ENCODE data around the gene RAPGEF2.

RAPGEF2 gene

DNA sequence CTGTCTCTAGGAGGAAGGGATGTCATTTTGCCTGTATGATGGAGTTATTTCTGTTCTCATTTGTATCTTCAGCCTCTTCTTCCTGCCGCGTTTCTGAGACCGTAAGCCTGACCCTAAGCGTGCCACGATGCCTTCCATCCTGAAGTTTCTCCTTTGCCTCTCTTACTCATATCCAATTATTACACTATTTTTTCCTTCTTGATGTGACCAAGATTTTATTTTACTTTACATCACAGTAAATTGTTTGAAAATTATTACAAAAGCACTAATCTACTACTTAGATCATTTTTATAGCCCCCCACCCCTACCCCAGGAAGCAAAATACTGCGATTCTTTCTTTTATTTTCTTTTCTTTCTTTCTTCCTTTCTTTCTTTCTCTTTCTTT is 95.0 kb downstream of the RAPGEF2 start:
- no peak for DNase-seq (ENCODE audit: low read depth)

DNA sequence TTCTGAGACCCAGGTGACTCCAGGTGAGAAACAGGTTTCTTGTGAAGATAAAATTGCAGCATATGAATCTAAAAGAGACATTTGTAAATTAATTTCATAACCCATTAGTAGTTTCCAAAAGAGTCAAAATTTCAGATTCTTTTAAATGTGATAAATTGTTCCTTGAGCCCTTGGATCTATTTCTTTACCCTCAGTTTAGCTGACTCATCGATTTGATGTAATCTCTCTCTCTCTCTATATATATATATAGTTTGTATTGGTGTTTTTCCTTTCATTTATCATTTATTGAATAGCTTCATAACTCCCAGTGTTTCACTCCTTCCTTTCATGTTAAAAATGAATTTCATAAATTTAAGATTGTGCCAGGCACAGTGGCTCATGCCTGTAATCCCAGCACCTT is 96.9 kb downstream of the RAPGEF2 start:
- DNase-seq (ENCODE audit: low read depth) = no peak

DNA sequence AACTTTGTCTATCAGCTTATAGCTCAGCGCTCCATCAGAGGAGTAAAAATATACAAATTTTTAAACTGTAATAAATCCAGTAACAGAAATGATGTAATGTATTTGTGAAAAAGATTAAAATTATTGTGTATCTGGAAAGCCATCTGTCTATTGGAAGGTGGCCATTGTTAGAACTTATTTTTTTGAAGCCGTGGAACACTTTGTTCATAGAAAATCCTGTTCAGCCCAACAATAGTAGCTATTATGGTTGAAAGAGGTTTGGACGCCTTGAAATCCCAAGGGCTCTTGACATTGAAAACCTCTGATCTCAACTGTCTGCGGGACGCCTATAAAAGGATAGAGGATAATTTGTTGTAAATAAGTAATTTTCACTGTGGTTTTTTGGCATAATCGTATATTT is 98.3 kb downstream of the RAPGEF2 start:
- no peak for DNase-seq (ENCODE audit: low read depth)

DNA sequence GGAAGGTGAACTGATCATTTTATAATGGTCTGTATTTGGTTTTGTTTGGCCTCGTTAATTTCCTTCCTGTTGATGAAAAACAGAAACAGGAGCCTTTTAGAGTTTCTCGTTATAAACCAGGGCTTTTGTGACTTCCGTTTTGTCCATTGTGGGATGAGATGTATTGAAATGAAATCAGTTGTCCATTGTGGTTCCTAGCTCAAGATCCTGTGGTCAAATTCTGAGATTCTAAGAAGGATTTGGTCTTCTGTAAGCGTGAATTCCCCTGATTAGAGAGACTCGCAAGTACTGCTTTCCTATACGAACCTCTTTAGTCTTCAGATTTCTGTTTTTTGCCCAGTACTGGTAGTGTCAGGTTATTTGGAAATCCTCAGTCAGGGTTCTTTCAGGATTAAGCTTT is 101.7 kb downstream of the RAPGEF2 start:
- no peak for DNase-seq (ENCODE audit: low read depth)

DNA sequence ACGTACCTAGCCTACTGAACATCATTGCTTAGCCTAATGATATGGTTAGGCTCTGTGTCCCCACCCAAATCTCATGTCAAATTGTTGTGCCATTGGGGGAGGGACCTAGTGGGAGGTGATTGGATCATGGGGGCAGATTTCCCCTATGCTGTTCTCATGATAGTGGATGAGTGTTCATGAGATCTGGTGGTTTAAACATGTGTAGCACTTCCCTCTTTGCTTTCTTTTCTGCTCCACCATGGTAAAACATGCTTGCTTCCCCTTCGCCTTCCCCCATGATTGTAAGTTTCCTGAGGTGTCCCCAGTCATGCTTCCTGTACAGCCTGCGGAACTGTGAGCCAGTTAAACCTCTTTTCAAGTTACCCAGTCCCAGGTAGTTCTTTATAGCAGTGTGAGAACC is 102.6 kb downstream of the RAPGEF2 start:
- DNase-seq (ENCODE audit: low read depth) = no peak

DNA sequence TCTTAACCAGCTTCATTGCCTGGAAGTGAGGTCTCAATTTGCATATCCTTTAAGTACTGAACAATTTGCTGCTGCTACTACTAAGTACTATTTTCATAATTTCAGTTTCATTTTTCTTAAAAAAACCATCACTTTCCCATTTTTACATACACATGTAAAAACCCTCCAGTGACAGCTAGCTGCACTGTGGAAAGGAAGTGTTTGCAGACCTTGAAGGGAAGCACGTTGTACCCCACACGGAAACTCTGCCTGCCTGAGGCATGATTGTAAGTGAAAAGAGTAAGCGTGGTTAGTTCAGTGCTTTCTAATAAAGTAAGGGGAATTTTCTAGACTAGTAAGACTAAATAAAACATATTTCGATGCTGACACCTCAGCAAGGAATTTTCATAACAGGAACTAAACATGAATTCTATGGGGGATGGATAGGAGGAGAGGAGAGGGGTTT is 103.6 kb downstream of the RAPGEF2 start:
- DNase-seq (ENCODE audit: low read depth) = no peak

DNA sequence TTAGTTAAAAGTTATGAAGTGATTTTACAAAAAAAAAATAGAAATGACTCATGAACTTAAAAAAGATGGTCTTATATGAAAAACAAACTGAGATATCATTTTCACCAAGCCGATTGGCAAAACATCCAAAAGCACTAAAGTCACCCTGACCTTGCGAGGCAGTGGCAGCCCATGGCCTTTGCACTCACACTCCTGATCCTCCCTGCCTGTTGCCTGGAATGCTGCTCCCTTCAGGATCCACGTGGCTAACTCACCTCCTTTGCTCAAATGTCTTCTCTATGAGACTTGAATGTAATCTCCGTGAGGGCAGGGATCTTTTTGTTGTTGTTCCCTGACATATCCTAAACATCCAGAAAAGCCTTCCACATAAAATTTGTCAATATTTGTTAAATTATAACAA is 106.4 kb downstream of the RAPGEF2 start:
- DNase-seq (ENCODE audit: low read depth) = no peak

DNA sequence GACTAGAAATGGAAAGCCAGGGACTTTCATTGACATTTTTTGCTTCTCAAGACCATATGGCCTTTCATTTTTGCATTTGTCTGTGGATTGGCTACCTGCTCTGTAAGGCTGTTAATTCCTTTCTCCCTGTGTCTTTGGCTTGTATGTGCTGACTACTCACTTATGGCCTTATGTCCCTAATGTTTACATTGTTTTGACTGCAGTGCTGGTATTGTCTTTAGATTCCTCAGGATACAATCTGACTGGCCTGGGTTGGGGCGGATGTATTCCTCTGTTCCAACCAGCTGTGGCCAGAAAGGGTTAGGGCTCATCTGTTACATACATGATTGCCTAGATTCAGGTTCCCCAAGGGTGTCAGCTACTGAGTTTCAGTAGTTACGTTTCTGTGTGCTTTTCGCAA is 108.1 kb downstream of the RAPGEF2 start:
- DNase-seq (ENCODE audit: low read depth) = no peak

DNA sequence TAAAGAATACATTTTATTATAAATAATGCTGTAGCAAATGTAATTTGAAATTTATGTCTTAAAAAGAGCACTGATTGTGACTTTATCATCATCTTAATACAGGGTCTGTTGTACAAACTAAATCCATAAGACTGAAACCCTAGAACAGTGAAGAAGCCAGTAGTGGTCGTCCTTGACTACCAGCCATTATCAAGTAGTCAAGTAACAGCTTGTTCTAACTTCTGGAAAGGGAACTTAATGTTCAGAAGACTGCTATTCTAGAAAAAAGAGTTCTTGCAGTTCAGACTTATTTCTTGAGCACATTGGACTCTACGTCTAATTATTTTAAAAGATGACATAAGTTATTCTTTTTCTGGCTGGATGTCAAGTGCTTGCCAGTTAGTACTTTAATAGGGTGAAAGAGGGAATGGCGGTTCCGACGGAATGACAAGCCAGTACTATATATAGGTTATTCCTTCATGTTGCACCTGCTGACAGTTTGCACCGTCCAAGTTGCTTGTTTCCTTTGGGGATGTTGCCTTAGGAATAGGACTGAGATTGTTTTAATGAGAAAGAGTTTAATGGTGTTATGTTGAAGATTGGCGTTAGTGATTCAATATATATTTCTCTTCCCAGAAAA is 109.9 kb downstream of the RAPGEF2 start:
- no peak for DNase-seq (ENCODE audit: low read depth)

DNA sequence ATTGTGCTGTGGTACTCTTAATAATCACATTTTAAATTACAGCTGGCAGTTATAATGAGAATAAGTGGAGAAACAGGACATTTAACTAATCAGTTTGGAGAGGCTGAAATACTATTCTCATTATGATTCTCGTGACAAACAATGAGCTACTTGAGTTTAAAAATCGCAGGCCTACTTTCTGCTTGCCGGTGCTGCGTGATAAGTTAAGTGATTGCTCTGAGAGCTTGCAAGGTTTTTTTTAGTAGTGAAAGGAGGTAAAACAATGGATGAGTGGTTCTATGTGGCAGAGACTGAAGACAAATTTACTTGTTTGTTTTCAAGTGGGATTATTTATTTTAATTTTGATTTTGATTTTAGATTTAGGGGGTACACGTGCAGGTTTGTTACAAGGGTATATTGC is 114.0 kb downstream of the RAPGEF2 start:
- no peak for DNase-seq (ENCODE audit: low read depth)

DNA sequence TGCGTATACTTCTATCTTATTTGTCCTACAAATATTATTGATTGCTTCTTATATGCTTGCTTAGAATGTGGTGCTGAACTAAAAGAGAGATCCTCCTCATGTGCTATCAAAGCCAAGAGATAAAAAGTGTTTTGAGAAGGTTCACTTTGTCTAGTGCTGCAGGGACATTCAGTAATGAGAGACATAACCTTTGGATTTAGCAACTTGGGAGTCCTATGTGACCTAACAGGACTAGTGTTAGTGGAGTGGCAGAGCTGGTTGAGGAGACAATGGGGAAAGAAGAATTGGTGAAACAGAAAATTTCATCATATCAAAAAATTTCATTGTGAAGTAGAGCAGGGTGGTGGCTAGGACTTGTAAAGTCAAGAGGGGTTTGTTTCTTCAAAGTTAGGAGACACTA is 117.0 kb downstream of the RAPGEF2 start:
- no peak for DNase-seq (ENCODE audit: low read depth)

DNA sequence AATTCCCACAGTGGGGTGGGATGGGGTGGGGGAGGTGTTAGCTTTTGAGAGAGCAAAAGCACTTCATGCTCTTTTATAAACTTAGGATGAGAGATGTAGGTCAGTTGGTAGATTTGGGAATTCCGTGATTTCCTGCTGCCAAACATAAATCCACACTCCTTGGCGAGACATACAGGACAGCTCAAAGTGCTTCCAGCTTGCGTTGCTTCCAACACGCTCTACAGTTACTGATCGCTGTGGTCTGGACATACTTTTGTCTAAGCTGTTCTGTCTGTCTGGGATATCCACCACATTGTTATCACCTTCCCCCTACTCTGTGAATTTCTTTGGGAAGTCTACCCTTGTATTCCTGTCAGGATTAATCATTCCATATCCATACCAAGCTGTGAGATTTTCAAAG is 117.5 kb downstream of the RAPGEF2 start:
- no peak for DNase-seq (ENCODE audit: low read depth)

DNA sequence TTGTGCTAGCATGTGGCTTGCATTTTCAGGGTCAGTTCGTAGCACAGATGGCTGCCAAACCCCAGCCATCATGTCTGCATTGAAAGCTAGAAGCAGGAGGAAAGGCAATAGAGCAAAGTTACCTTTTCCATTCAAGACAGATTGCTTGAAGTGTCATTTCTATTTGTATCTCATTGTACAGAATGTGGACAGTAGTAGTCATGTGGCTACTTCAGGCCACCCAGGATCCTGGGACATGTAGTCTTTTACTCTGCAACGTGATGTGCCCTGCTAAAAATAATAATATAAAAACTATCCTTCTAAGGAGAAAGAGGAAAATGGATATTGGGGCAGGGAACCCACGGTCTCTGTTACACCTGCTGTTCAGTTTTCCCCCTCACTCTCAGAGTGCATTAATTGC is 118.4 kb downstream of the RAPGEF2 start:
- DNase-seq (ENCODE audit: low read depth) = no peak

DNA sequence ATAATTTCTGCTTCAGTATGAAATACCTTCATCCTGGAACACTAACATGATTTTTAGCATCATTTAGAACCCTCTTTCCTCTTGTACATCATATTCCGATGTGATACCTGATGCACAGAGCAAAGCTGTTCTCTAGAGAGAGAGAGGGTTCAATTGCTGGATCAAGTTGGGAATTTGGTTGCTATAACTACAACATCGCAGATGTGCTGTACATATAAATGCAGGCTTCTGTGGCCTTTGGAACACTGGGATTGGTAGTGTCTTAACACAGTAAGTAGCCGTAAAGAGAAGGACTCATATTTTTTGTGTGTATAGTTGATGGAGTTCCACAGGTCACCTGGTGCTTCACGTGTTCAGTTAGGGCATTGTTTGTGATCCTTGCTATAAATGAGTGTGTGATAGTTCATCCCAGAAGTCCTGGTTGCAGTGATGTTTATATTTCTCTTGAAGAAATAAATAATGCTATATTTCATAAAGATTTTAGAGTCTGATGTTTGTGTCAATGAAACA is 119.2 kb downstream of the RAPGEF2 start:
- DNase-seq (ENCODE audit: low read depth) = no peak

DNA sequence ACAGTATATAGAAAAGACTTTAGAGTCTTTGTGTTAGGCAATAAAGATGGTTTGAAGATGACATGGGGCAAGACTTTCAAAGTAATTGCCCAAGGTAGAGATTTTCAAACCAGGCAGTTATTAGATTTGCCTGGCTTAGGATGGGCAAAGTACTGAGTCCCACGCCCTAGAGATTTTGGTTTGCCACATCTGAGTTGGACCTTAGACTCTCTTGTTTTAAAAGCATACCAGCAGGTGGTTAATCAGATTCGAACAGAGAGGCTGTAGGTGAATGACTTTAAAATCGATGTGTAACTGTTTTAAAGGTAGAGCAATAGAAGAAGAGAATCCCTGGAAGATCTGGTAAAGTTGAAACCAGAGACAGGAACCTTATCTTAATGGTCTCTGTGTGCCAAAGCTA is 121.5 kb downstream of the RAPGEF2 start:
- DNase-seq (ENCODE audit: low read depth) = no peak

DNA sequence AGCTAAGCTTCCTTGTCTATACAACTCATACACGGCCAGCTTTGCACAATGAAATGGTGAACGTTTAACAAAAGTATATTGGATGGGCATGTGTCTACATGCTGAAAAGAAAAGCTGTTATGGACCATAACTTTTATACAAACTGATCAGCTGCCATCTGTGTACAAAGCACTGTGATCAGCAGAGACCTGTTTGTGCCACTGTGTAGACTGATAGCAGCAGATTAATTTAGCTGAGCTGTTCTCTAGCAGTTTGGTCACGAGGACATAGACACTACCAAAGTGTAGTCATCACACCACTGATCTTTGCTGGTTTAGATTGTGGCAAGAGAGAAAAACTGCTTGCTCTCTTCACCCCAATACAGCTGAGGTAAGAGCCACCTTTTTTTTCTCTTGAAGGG is 124.5 kb downstream of the RAPGEF2 start:
- DNase-seq (ENCODE audit: low read depth) = no peak

DNA sequence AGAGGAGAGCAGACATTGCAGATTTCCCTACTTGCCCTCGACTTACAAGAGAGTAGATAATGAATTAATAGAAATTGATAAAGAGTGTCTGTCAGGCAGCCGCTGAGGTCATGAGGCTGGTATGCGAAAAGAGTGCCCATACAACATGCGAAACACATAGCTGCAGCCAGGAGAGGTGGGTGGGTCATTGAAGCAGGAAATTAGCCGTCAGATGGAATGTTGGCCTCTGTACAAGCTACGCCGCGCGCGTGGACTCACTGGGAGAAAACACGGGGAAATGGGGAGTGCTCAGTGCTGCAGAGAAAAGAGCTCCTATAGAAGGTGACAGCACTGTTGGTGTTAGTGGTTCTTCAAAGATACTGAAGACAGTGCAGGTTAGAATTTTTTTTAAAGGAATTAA is 125.1 kb downstream of the RAPGEF2 start:
- DNase-seq (ENCODE audit: low read depth) = peak; percentile 58

DNA sequence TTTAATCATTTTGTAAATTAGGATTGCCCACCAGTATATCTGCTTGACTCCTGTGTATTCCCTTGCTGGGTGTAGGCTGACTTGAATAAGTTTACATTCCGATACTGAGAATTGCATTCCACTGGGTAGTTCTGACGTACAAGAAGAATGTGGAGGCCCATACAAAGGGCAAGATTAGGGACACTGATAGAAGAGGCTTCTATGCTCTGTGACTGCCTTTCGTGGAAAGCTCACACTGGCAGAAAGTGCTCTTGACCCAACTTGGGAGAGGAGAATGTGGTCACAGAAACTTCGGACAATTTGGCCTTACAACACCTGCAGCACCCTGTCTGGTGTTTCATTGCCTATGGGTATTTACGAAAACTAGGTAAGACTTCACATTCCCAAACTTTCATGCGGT is 126.3 kb downstream of the RAPGEF2 start:
- DNase-seq (ENCODE audit: low read depth) = no peak

DNA sequence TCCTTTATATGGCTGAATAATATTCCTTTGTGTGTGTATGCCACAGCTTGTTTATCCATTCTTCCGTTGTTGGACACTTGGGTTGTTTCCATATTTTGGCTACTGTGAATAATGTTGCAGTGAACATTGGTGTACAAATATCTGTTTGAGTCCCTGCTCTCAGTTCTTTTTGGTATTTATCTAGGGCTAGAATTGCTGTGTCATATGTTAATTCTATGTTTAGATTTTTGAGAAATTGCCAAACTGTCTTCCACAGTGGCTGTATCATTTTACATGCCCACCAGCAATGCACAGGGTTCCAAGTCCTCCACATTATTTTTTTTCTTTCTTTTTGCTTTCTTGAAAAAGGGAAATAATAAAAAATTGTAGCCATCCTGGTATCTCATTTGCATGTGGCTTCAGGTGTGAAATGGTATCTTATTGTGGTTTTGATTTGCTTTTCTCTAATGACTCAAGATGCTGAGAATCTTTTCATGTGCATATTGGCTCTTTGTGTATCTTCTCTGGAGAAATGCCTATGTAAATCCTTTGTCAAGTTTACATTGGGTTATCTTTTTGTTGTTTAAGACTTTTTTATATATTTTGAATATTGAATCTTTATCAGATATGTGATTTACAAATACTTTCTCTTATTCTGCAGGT is 129.7 kb downstream of the RAPGEF2 start:
- no peak for DNase-seq (ENCODE audit: low read depth)

DNA sequence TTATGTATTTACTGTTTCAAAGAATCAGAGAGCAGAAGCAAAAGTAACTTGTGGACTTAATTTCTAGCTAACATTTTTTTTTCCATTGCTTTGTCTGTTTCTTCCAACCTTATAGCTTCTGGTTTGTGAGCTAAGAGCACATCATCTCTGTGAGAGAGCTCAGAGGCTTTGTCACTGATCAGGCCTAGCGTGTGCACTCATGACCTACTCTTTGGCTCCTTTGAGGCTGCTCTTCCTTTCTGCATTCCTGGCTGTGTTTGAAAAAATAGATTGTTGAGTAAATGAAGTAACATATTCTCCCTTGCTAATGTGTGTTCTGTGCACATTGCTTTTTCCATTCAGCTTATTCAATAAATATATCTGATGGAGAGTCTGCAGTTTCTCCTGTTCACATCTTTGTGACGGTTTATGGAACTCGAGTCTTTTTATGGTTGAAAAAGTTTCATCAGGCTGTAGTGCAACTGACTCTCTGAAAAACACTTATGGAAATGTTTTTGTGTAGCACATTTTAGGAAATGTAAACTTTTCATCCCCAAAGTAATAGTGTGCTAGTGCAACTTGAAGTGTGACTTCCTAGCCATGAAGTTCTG is 133.0 kb downstream of the RAPGEF2 start:
- no peak for DNase-seq (ENCODE audit: low read depth)

DNA sequence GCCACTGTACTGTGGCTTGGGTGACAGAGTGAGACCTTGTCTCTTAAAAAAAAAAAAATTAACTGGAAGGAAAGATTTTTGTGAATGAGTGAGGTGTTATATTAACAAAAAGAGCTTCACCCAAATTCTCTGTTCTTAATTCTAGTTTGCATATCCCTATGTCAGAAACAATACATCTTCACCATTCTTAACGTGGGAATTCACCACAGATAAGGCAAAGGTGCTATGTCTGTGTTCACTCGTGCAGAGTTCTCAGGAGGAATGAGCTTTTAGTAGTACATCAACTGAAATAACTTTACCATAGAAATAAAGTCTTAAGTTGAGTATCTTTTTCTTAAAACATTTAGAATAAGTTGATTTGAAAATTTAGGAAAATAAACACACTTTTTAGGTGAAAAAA is 135.1 kb downstream of the RAPGEF2 start:
- DNase-seq (ENCODE audit: low read depth) = no peak

DNA sequence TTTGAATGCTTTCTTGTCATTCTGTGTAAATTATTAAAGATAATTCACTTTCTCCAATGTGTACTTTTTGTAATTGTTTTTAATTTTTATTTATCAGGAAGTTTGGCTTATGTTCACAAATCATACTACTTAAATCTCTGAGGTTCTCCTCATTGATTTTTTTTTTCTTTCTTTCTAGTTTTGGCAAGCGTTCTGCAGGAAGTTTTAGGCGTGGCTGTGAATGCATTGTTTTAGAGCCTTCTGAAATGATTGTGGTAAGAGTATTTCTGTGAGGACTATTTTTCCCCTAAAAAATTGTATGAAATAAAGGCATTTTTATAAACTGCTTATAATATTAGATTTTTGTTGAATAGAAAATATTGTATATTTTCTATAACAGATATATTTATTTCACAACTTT is 135.8 kb downstream of the RAPGEF2 start:
- no peak for DNase-seq (ENCODE audit: low read depth)

DNA sequence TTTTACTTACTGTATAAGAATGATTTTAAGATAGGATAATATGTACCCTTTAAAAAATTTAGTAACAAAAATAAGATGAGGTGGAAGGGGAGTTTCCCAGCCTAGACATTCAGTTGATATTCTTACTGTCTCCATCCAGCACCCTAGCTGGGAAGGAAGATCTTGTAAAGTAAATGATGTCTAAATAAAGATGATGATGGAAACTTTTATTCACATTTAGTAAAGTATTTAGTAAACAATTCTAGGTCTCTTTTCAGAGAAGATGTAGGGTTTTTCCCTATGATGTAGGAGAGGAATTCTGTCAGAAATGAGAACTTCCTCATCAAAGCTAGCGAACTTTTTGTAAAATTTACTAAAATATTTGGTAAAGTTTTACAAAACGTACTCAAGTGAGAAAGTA is 136.8 kb downstream of the RAPGEF2 start:
- no peak for DNase-seq (ENCODE audit: low read depth)

DNA sequence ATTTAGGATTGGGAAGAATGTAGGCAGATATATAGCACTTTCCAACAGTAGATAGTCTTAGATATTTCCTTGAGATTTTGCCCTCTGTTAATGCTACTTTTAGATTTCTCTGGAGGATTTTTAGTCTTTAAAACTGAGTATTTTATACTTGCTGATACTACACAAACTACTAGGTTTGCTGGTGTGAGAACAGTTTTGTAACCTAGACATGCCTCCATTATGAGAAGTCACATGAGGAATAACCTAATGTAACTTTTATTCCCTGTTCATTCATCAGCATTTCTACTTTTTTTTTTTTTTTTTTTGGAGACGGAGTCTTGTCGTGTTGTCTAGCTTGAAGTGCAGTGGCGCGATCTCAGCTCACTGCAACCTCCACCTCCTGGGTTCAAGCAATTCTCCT is 137.2 kb downstream of the RAPGEF2 start:
- DNase-seq (ENCODE audit: low read depth) = no peak

Data from HS-5 (cell line).